NCI-H2196 treated with DMSO at 0.1 percent for 48 hours (cell line): ENCODE data around the gene BUD31.

Source experiments
- DNase-seq: peaks from one replicate; lab custom pipeline; 2025; ENCODE audit not compliant: unreplicated experiment; lab: John Stamatoyannopoulos, UW

BUD31 gene

DNA sequence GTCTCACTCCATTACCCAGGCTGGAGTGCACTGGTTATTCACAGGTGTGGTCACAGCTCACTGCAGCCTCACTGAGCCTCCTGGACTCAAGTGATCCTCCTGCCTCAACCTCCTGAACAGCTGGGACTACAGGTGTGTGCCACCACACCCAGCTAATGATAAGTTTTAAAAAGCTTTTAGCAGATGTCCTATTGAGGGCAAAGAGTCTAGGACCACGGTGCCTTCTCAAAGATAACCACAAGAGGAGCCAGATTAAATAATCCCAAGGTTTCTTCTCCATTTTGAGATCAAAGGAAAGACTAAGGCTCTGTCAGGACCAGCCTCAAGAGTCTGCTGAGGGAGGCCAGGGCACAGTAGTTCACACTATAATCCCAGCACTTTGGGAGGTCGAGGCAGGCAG is 52.5 kb downstream of the BUD31 start:
- no peak for DNase-seq

DNA sequence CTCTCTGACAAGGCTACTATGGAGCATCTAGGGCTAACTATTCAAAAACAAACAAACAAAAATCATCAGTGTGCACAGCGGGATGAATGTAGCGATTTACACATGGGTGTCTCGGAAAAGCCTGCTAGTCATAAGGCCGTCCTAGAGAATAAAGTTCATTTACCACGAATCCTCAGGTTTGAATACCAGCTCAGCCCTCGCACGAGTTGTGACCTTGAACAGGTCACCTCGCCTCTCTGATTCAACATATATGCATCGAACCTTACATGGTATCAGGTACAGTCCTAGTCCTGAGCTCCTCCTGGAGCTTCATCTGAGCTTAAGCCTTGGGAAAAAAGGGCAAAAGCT is 56.6 kb downstream of the BUD31 start:
- DNase-seq: no peak

DNA sequence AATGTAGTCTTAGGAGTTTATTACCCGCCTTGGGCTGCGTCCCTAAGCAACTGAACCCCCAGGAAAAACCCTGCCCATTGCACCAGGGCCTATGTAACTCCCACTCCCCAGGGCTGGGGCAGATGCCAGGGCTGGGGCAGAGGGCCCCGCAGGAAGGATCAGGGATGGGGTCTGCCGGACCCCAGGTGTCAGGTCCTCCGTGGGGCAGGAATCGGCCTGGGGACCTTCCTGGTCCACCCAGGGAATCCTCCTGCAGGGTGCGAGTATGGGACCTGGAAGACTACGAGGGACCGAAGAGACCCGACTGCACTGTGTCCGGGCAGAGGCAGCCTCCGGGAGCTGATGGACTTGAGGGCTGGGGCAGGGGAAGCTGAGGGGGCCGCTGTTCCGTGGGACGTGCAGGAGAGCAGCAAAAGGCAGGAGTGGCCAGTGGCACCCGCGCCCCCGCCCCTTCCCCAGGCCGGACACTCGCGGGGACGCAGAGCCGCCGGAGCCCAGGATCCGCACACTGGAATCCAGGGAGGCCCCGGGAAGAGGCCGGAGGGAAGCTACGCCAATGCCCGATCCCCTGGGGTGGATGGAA is 59.7 kb downstream of the BUD31 start:
- no peak for DNase-seq
